Measurements from ENCODE around the gene PGLYRP4.

PGLYRP4 gene

DNA sequence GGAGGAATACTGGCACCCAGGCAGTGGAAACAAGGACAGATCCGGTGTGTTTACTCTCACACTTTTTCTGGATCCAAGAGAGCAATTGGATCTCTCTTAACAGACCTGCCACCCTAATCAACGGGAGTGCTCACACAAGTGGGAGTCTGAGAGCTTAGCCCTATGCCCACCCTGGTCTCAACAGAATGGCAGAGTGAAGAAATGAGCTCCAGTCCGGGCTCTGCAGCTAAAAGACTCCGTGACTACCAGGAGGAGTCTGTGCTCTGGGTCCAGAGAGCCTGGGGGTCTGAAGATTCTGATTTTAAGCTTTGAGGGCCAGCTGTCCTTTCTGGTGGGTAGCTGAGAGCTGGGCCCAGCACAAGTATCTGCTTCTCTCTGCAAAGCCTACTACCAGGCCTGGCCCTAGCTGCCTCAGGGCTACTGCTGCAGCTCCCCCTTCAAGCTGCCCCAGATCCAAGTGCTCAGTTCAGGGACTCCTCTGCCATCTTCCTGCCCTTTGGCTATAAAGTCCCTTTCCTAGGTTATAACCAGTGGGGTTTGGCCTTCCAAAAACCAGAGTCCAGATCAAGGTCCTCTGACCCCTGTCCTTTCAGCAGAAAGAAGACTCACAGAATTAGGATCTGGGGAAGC, 13.0 kb upstream of the PGLYRP4 start:
- no peak for TF ChIP-seq ZFX (IDR thresholded peaks at IDR 0.05; ENCODE audit: borderline replicate concordance)
- TF ChIP-seq, protein P1, sequence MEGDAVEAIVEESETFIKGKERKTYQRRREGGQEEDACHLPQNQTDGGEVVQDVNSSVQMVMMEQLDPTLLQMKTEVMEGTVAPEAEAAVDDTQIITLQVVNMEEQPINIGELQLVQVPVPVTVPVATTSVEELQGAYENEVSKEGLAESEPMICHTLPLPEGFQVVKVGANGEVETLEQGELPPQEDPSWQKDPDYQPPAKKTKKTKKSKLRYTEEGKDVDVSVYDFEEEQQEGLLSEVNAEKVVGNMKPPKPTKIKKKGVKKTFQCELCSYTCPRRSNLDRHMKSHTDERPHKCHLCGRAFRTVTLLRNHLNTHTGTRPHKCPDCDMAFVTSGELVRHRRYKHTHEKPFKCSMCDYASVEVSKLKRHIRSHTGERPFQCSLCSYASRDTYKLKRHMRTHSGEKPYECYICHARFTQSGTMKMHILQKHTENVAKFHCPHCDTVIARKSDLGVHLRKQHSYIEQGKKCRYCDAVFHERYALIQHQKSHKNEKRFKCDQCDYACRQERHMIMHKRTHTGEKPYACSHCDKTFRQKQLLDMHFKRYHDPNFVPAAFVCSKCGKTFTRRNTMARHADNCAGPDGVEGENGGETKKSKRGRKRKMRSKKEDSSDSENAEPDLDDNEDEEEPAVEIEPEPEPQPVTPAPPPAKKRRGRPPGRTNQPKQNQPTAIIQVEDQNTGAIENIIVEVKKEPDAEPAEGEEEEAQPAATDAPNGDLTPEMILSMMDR (IDR thresholded peaks at IDR 0.05), result no peak
- H3K27ac ChIP-seq, result no peak overlapping the region

DNA sequence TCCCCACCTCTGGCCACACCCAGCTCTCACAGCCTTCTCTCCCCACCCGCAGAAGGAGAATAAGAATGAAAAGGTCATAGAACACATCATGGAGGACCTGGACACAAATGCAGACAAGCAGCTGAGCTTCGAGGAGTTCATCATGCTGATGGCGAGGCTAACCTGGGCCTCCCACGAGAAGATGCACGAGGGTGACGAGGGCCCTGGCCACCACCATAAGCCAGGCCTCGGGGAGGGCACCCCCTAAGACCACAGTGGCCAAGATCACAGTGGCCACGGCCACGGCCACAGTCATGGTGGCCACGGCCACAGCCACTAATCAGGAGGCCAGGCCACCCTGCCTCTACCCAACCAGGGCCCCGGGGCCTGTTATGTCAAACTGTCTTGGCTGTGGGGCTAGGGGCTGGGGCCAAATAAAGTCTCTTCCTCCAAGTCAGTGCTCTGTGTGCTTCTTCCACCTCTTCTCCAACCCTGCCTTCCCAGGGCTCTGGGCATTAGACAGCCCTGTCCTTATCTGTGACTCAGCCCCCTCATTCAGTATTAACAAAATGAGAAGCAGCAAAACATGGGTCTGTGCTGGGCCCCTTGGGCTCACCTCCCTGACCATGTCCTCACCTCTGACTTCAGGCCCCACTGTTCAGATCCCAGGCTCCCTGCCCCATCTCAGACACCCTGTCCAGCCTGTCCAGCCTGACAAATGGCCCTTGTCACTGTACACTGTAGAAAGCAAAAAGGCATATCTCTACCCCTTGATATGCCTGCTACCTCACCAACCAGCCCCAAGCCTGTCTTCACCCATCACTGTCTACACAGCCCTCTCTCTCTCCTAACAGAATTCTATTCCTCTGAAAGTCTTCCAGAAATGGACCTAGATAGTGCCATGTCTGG, 12.2 kb upstream of the PGLYRP4 start:
- no peak for TF ChIP-seq ZFX (IDR thresholded peaks at IDR 0.05; ENCODE audit: borderline replicate concordance)
- TF ChIP-seq, protein P1 (IDR thresholded peaks at IDR 0.05), result no peak
- H3K27ac ChIP-seq, result no peak overlapping the region

DNA sequence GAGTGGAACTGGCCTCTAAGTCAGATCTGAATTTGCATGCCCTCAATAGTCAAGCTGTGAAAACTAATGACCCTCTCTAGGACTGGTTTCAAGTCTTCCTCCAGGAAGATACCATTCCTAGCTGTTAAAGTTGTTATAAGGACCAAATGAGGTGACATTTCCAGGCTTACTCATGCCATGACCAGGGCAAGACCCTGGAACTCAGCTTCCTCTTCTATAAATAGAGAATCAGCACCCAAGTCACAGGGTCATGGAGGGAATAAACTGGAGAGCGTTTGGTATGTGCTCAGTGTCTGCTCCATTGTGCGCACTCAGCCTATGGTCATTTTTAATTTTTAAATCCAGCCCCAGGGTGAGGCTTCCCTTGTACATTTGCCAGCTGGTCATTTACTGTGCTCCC, 11.5 kb upstream of the PGLYRP4 start:
- no peak overlapping the region for H3K27ac ChIP-seq
- TF ChIP-seq, protein P1 (IDR thresholded peaks at IDR 0.05), result no peak
- no peak for TF ChIP-seq ZFX (IDR thresholded peaks at IDR 0.05; ENCODE audit: borderline replicate concordance)

DNA sequence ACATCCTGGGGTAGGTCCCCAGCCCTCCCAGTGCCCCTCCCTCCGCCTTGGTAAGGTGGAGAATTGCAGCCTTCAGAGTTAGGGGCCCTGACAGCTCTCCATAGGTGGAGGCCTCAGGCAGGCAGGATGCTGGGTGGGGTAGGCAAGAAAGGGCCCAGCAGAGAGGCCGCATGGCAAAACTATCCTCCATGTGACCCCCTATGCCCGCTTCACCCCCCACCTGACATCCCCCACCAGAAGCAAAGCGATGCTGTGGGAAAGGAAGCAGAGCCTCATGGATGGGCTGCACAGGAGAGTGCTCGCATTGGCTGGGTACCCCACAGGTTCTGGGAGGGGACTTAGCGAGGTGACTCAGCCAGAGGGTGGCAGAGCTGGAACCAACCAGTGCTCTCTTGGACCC, 10.6 kb upstream of the PGLYRP4 start:
- TF ChIP-seq, protein P1 (IDR thresholded peaks at IDR 0.05), result no peak
- TF ChIP-seq ZFX (IDR thresholded peaks at IDR 0.05; ENCODE audit: borderline replicate concordance), result no peak
- H3K27ac ChIP-seq, result no peak overlapping the region

DNA sequence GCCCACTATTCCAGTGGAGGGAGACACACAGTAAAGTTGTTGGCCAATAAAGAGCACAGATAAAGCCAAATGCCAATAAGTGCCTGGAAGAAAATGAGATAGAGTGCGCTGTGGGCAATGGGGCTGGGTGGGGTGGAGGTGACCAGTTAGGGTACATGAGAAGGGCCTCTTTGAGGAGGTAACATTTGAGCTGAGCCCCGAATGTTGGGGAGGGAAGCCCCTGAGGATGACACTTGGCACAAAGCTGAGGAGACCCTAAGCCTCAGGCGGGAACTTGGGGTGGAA, 10.0 kb upstream of the PGLYRP4 start:
- H3K27ac ChIP-seq, result no peak overlapping the region
- no peak for TF ChIP-seq ZFX (IDR thresholded peaks at IDR 0.05; ENCODE audit: borderline replicate concordance)
- TF ChIP-seq, protein P1 (IDR thresholded peaks at IDR 0.05), result no peak

DNA sequence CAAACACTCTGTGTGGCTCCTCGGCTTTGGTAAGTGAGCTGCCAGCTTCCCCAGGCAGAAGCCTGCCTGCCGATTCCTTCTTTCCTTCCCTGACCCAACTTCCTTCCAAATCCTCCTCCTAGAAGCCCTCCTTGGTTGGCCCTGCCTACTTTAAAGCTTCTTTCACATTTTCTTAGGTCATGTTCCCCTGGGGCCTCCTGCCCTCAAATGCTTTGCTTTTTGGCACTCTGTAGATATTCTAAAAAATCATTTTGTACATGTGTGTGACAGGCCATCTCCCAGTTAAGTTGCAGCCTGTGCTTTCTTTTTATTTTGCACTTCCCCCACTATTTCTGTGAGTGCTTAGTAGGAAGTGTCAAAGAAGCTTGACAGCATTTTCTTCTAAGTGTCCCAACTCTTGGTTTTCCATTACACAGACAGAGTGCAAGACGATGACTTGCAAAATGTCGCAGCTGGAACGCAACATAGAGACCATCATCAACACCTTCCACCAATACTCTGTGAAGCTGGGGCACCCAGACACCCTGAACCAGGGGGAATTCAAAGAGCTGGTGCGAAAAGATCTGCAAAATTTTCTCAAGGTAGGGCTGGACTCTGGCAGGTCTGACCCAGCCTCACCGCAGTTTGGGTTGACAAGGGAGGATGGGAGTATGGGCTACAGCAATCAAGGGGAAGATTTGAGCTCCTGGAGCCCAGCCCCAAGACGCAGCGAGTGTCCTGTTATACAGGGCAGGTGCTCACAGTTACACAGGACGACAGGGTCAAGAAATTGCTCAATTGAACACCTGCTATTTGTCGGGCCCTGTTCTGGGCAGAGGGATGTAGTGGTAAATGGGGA, 9.4 kb upstream of the PGLYRP4 start, which contains the start of gene S100A9:
S100A9 (plus strand) TSS at position 2 of the 838 bp plus-strand sequence; CDS start at position 432, 430 bp downstream.
- no peak for TF ChIP-seq ZFX (IDR thresholded peaks at IDR 0.05; ENCODE audit: borderline replicate concordance)
- TF ChIP-seq, protein P1 (IDR thresholded peaks at IDR 0.05), result no peak
- H3K27ac ChIP-seq, result no peak within 1 kb of the TSS

Data from 22Rv1 (cell line).